Heart right ventricle (tissue), 16 donors: ENCODE data around the gene TGM5. TPM values are rescaled to one million over a fixed set of nuclear protein-coding genes. Genes with fewer than 3 reads are reported as not detected.

ENCODE experiments used
- ATAC-seq, 8 donors: fragments of 200-7000 bp; cut with Tn5 transposase; one replicate each; pipeline ENCODE4 v1.9.1; 2020; ENCODE audit warnings: mild to moderate bottlenecking in 8 of 8, moderate library complexity in 8 of 8, moderate number of reproducible peaks in 1 of 8
- DNase-seq, 2 donors: peaks; one replicate each; pipeline ENCODE4 v3.0.0-alpha.2; 2020
- H3K27ac ChIP-seq, 10 donors: fragments of 200-600 bp; sonication (generic) in 2 of 10; one replicate each; pipeline versions ENCODE4 v1.5.0 to v1.8.0; 2020 to 2022; ENCODE audit warnings: mild to moderate bottlenecking in 3 of 10
- H3K27me3 ChIP-seq, 7 donors: fragments of 200-600 bp; one replicate each; pipeline ENCODE4 v1.8.0; 2021 to 2022; ENCODE audit warnings: mild to moderate bottlenecking in 2 of 7
- H3K36me3 ChIP-seq, 9 donors: fragments of 200-600 bp; sonication (generic) in 1 of 9; one replicate each; pipeline versions ENCODE4 v1.5.0 to v1.8.0; 2020 to 2022; ENCODE audit warnings: mild to moderate bottlenecking in 2 of 9
- H3K4me1 ChIP-seq, 9 donors: fragments of 200-600 bp; sonication (generic) in 1 of 9; one replicate each; pipeline versions ENCODE4 v1.5.0 to v1.8.0; 2020 to 2022; ENCODE audit warnings: mild to moderate bottlenecking in 4 of 9
- H3K4me3 ChIP-seq, 10 donors: fragments of 200-600 bp; sonication (generic) in 2 of 10; one replicate each; pipeline versions ENCODE4 v1.5.0 to v1.8.0; 2020 to 2022; ENCODE audit warnings: mild to moderate bottlenecking in 7 of 10, moderate library complexity in 2 of 10
- H3K9me3 ChIP-seq, 11 donors: fragments of 200-600 bp in 10 of 11; sonication (generic) in 2 of 11; one replicate each; pipeline versions ENCODE4 v1.5.0 to v1.8.0; 2013 to 2022; ENCODE audit warnings: mild to moderate bottlenecking in 2 of 11, control low read depth in 1 of 11, moderate library complexity in 1 of 11
- WGBS, 2 donors: extraction: QIAGEN DNeasy Blood & Tissue Kit; methylation state at CpG; one replicate each; pipeline ENCODE4 v1.1.7; 2013; ENCODE audit warnings: inconsistent platforms in 1 of 2; 5-methylcytosine and 5-hydroxymethylcytosine counted together
- intact Hi-C, 10 donors: fragments of 100-400 bp; cut with DNase I; formaldehyde crosslinking; loops; one replicate each; pipeline versions ENCODE4 v1.11.1 to v1.14.2; 2022
- polyA plus RNA-seq, 2 donors: library from polyadenylated mRNA; stranded (reverse); fragments of 200-250 nt; gene quantifications; one replicate each; pipeline ENCODE4 v1.2.3, GENCODE V29; 2013
- total RNA-seq, 10 donors: library from RNA; stranded (reverse); fragmentation: NEBNext Ultra II Directional in 3 of 10; extraction: Animal tissue kit (Norgen Biotek cat#: 25700) in 3 of 10; gene quantifications; one replicate each; pipeline versions ENCODE4 v1.2.1 to v1.2.4, GENCODE V29; 2021 to 2023
- TF ChIP-seq, protein P1 (sequence below), 9 donors: fragments of 200-600 bp; sonication (generic) in 2 of 9; IDR thresholded peaks; one replicate each; pipeline versions ENCODE4 v1.5.0 to v1.8.0; 2021 to 2022; ENCODE audit warnings: antibody characterized with exemption in 9 of 9, mild to moderate bottlenecking in 5 of 9, moderate library complexity in 1 of 9
- donor health status: Arrhythmogenic right ventricular cardiomyopathy.
- donor health status: ischemic (EF 13 %, LVEDD 7.1; RV severe dilation, severe dysfunction).
- donor health status: healthy with polysubstance abuse.
- donor health status: DM: no; HTN: yes; CAD: no.
- donor health status: DM: no; HTN: no; CAD: no.
- donor health status: ischemic (EF 25% LVEDD 6.9; RV normal size, moderate dysfunction).
- donor health status: ischemic (EF 25% LVEDD 5.7; RV mildly dilated, moderate dysfunction).
- donor health status: healthy.
- donor health status: DM: yes; HTN: yes; CAD: no.
- donor health status: Ischemic cardiomyopathy.
- donor health status: ischemic (EF 35%, LVEDD 5.7; RV mildly dilated, moderate dysfunction).
- donor health status: nonischemic (EF 11% LVEDD 7.7; RV severe dilation, severe dysfunction).
- donor health status: DM: yes; HTN: yes; CAD: no.
- donor health status: PGD.
- donor health status: ischemic (EF 29% LVEDD 5.4; RV normal size, mild dysfunction).
- donor health status: nonischemic (EF 23%, LVEDD 6.1; RV moderate dilation, normal function).

Gene TGM5
- total and polyA plus RNA-seq, 12 donors: 0.10 TPM; not detected in 11

DNA sequence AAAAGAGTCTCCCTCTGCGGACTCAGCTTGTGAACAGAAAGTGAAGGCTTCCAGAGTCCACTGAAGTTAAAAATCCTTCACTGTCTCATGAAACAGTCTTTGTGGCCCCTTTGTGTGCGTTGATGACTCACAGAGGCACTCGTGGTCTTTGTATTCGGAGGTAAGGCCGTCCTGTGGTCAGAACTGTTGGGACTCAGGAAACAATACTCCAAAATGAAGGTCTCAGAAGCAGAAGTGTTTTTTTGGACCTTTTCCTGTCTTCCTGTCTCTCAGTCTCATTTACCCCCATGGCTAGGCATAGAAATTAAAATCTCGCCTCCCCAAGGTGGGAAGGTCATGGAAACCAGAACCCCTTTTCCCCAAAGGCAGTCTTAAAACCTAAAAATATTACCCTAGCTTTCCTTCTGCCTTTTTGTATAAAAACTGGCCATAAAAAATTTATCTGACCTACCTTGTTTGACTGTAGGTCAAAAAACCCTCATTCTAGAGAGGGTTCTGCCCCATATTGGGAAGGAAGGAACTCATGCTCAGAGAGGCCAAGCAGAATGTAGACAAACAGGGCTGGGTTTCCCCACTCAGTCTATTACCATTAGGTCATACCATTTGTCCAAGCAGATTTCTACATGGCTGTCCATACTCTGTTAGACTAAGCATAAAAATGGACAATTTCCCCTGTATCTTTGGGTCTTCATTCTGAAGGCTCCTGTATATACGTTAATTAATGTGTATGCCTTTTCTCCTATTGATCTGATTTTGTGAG lies 26.8 kb downstream of the TGM5 start:
- no peak for DNase-seq
- no peak for ATAC-seq
- intact Hi-C loops: no loop called here
- WGBS, 2 donors: 70 to 84% methylated on average over 7 of the region's 7 CpGs
- Histone ChIP-seq H3K36me3 (no peaks in the 10 kb centered on the region), H3K27me3 (peaks cover 0 to 5% (median 0%) of the 10 kb centered on the region in 7 donors), H3K27ac (no peak overlapping the region), H3K4me3 (no peak overlapping the region), H3K4me1 (no peaks in the 10 kb centered on the region), H3K9me3 (no peaks in the 10 kb centered on the region)
- TF ChIP-seq, protein P1, sequence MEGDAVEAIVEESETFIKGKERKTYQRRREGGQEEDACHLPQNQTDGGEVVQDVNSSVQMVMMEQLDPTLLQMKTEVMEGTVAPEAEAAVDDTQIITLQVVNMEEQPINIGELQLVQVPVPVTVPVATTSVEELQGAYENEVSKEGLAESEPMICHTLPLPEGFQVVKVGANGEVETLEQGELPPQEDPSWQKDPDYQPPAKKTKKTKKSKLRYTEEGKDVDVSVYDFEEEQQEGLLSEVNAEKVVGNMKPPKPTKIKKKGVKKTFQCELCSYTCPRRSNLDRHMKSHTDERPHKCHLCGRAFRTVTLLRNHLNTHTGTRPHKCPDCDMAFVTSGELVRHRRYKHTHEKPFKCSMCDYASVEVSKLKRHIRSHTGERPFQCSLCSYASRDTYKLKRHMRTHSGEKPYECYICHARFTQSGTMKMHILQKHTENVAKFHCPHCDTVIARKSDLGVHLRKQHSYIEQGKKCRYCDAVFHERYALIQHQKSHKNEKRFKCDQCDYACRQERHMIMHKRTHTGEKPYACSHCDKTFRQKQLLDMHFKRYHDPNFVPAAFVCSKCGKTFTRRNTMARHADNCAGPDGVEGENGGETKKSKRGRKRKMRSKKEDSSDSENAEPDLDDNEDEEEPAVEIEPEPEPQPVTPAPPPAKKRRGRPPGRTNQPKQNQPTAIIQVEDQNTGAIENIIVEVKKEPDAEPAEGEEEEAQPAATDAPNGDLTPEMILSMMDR (IDR thresholded peaks at IDR 0.05): no peak

DNA sequence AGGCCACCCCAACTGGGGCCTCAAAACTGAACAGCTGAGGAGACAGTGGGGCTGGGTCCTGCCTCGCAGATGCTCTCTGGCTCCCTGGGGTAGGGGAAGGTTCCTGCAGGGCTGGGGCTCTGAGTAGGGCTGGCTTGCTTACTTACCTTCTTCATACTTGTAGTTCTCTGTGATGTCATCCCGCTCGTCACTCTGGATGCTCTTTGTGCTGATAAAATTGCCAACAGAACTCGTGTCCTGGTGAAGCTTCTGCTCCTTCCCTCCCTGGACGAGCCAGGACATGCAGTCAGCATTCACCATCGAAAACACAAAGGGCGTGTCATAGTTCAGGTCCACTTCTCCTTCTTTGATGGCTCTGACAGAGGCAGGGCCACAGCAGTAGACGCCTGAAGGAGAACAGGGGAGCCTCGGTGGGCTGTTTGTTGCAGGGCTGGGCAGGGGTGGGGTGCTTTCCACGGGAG lies 28.0 kb downstream of the TGM5 start:
- no peaks in the 10 kb centered on the region for H3K36me3 ChIP-seq
- H3K4me3 ChIP-seq: no peak overlapping the region
- H3K9me3 ChIP-seq: no peaks in the 10 kb centered on the region
- WGBS, 2 donors: 72 to 75% methylated on average over 10 of the region's 10 CpGs
- TF ChIP-seq, protein P1 (IDR thresholded peaks at IDR 0.05): no peak
- intact Hi-C loops: no loop called here
- H3K4me1 ChIP-seq: no peaks in the 10 kb centered on the region
- H3K27ac ChIP-seq: no peak overlapping the region
- DNase-seq (no peak), ATAC-seq (no peak)
- H3K27me3 ChIP-seq: peaks cover 0 to 5% (median 0%) of the 10 kb centered on the region in 7 donors

DNA sequence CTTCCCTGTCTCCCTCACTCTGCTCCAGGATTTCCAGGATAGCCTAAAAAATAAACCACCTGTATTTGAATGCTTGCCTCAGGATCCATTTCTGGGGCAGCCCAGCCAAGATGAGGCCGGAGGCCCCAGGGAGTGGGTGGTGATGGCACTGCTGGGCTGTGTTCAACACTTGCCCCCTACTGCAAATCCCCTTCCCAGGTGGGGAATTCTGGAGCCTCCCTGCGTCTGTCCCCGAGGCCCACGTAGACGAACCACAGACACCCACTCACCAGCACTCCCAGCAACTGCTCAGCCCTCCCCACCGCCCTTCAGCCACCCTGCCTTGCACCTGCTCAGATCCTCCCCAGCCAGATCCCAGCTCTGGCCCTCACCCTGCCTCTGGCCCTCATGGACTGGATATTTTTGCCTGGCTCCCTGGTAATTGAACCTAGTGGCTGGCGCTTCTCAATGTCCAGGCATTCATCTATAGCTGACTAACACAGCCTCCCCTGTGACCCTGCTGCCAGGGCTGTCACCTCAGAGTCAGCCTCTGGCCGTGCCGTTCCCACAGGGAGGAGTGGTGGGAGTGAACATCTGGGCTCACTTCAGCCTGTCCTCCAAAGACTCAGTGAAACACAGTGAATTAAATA lies 28.8 kb downstream of the TGM5 start:
- no peaks in the 10 kb centered on the region for H3K36me3 ChIP-seq
- DNase-seq: no peak
- no peaks in the 10 kb centered on the region for H3K4me1 ChIP-seq
- TF ChIP-seq, protein P1 (IDR thresholded peaks at IDR 0.05): no peak
- ATAC-seq: no peak
- peaks cover 0 to 5% (median 0%) of the 10 kb centered on the region in 7 donors for H3K27me3 ChIP-seq
- intact Hi-C loops: no loop called here
- H3K9me3 ChIP-seq: no peaks in the 10 kb centered on the region
- no peak overlapping the region for H3K27ac ChIP-seq
- H3K4me3 ChIP-seq: no peak overlapping the region
- WGBS, 2 donors: 72 to 74% methylated on average over 9 of the region's 9 CpGs

DNA sequence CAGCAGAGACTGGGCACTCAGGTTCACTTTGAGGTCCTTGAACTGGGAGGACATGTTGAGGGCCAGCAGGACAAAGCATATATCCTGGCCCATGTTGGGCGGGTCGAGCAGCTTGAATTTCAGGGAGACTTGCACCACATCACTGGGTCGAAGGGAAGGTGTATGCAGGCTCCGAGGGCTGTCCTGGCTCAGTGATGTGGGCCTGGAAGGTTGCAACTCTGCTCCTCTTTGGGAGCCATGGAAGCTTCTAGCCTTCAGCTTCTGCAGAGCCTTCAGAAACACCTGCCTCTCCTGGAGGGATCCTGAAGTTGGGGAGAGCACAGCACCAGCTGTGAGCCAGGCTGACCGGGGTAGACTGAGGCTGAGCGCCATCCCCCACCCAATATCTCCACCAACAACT lies 31.2 kb downstream of the TGM5 start:
- intact Hi-C loops: no loop called here
- WGBS, 2 donors: 95 to 97% methylated on average over 6 of the region's 6 CpGs
- H3K4me1 ChIP-seq: no peaks in the 10 kb centered on the region
- ATAC-seq (no peak), DNase-seq (no peak)
- TF ChIP-seq, protein P1 (IDR thresholded peaks at IDR 0.05): no peak
- peaks cover 0 to 5% (median 0%) of the 10 kb centered on the region in 7 donors for H3K27me3 ChIP-seq
- H3K27ac ChIP-seq: no peak overlapping the region
- no peaks in the 10 kb centered on the region for H3K36me3 ChIP-seq
- no peaks in the 10 kb centered on the region for H3K9me3 ChIP-seq
- no peak overlapping the region for H3K4me3 ChIP-seq
